HFFc6 (cell line): Measurements from ENCODE around the gene AFF4. TPM values are rescaled to one million over a fixed set of nuclear protein-coding genes. Genes with fewer than 3 reads are reported as not detected.

Experiments used
- DNase-seq: peaks from one replicate; pipeline ENCODE4 v3.0.0-alpha.2; 2018
- H3K27ac Mint-ChIP-seq: 2 replicates; pipeline ENCODE4 v1.8.0; 2020; ENCODE audit warnings: mild to moderate bottlenecking, mixed read lengths
- H3K27me3 Mint-ChIP-seq: 2 replicates; pipeline ENCODE4 v1.8.0; 2021; ENCODE audit warnings: mild to moderate bottlenecking, moderate library complexity, mixed read lengths; ENCODE audit not compliant: insufficient read depth
- H3K36me3 Mint-ChIP-seq: 2 replicates; pipeline ENCODE4 v1.8.0; 2021; ENCODE audit warnings: low read depth, mixed read lengths
- H3K4me1 Mint-ChIP-seq: 2 replicates; pipeline ENCODE4 v1.8.0; 2020; ENCODE audit warnings: low read depth, mixed read lengths
- H3K4me3 Mint-ChIP-seq: 2 replicates; pipeline ENCODE4 v1.8.0; 2020; ENCODE audit warnings: mild to moderate bottlenecking, moderate library complexity, mixed read lengths
- H3K9me3 Mint-ChIP-seq: 2 replicates; pipeline ENCODE4 v1.8.0; 2020; ENCODE audit warnings: mild to moderate bottlenecking, mixed read lengths
- CTCF ChIP-seq: fragments of 200-600 bp; sonication (generic); IDR thresholded peaks from 2 replicates; pipeline ENCODE4 v1.5.0; 2021; ENCODE audit warnings: antibody characterized with exemption, mild to moderate bottlenecking
- total RNA-seq, 6 experiments: library from RNA; stranded (reverse); fragmentation: NEBNext Ultra II Directional; extraction: Animal tissue kit (Norgen Biotek cat#: 25700); gene quantifications; 2 replicates in 1 of 6; 3 replicates in 5 of 6; pipeline ENCODE4 v1.2.3, GENCODE V29; 2021

Gene AFF4
- total RNA-seq, 6 experiments from 2014 or later, result 81.1 to 92.5 (median 87.6) TPM

GRCh38 chr5:132916086-132916485 lies 47.3 kb downstream of the AFF4 start:
- no peaks in the 10 kb centered on the region for H3K27me3 Mint-ChIP-seq
- no peak for TF ChIP-seq CTCF
- H3K4me3 Mint-ChIP-seq, result no peak overlapping the region
- no peak for DNase-seq
- H3K4me1 Mint-ChIP-seq, result peaks cover 17% of the 10 kb centered on the region
- no peaks in the 10 kb centered on the region for H3K9me3 Mint-ChIP-seq
- 0 out of 2 replicates have a peak overlapping the region, but pooled peaks have one; percentile 6 for H3K27ac Mint-ChIP-seq
- H3K36me3 Mint-ChIP-seq, result peaks cover 37% of the 10 kb centered on the region

- peak overlapping the region; percentile 52; the same call in 1 of the 2 replicates for H3K27ac Mint-ChIP-seq
- H3K36me3 Mint-ChIP-seq, result peaks cover 33% of the 10 kb centered on the region
- no peak for TF ChIP-seq CTCF
- H3K9me3 Mint-ChIP-seq, result no peaks in the 10 kb centered on the region
- no peaks in the 10 kb centered on the region for H3K27me3 Mint-ChIP-seq
- H3K4me3 Mint-ChIP-seq, result no peak overlapping the region
- no peak for DNase-seq
- peaks cover 17% of the 10 kb centered on the region for H3K4me1 Mint-ChIP-seq
Measured at GRCh38 chr5:132915681-132916080, 47.8 kb downstream of the AFF4 start.

GRCh38 chr5:132909702-132910101 lies 53.7 kb downstream of the AFF4 start:
- Mint-ChIP-seq H3K36me3 (peaks cover 27% of the 10 kb centered on the region), H3K4me1 (peaks cover 24% of the 10 kb centered on the region), H3K9me3 (no peaks in the 10 kb centered on the region), H3K27me3 (peaks cover 2% of the 10 kb centered on the region), H3K27ac (no peak overlapping the region), H3K4me3 (no peak overlapping the region; the same call in 1 of the 2 replicates)
- TF ChIP-seq CTCF, result no peak
- no peak for DNase-seq

- H3K27me3 Mint-ChIP-seq, result peaks cover 2% of the 10 kb centered on the region
- no peaks in the 10 kb centered on the region for H3K9me3 Mint-ChIP-seq
- TF ChIP-seq CTCF, result no peak
- no peak for DNase-seq
- H3K4me3 Mint-ChIP-seq, result no peak overlapping the region
- H3K4me1 Mint-ChIP-seq, result peaks cover 20% of the 10 kb centered on the region
- H3K36me3 Mint-ChIP-seq, result peaks cover 31% of the 10 kb centered on the region
- no peak overlapping the region for H3K27ac Mint-ChIP-seq
Measured at GRCh38 chr5:132907161-132907560, 56.3 kb downstream of the AFF4 start.

GRCh38 chr5:132905938-132906337 lies 57.5 kb downstream of the AFF4 start:
- no peak for DNase-seq
- Mint-ChIP-seq H3K9me3 (no peaks in the 10 kb centered on the region), H3K4me3 (no peak overlapping the region), H3K27ac (no peak overlapping the region), H3K36me3 (peaks cover 23% of the 10 kb centered on the region), H3K4me1 (peaks cover 20% of the 10 kb centered on the region), H3K27me3 (peaks cover 2% of the 10 kb centered on the region)
- peak; percentile 52 for TF ChIP-seq CTCF

GRCh38 chr5:132901730-132902129 lies 61.7 kb downstream of the AFF4 start:
- peak; percentile 7; the same call in 1 of the 2 replicates for TF ChIP-seq CTCF
- Mint-ChIP-seq H3K9me3 (no peaks in the 10 kb centered on the region), H3K4me1 (peaks cover 12% of the 10 kb centered on the region), H3K27me3 (no peaks in the 10 kb centered on the region; the same call in 1 of the 2 replicates), H3K36me3 (peaks cover 21% of the 10 kb centered on the region), H3K27ac (no peak overlapping the region), H3K4me3 (no peak overlapping the region)
- DNase-seq, result no peak
